HUES48 (cell line): ENCODE data around the gene WDR70.
"Not testable (repeated sequence)": the region's sequence is repeated elsewhere in the genome, so short reads cannot be mapped to it uniquely, and the experiment has no call there.

ENCODE experiments used
- H3K27ac ChIP-seq: one replicate; pipeline ENCODE4 v1.7.0; 2013; ENCODE audit warnings: low read depth, low read length, inconsistent platforms
- H3K27me3 ChIP-seq: 2 replicates; pipeline ENCODE4 v1.6.1; 2013; ENCODE audit warnings: mild to moderate bottlenecking, low read length; ENCODE audit not compliant: control insufficient read depth, insufficient read depth
- H3K36me3 ChIP-seq: 2 replicates; pipeline ENCODE4 v1.6.1; 2013; ENCODE audit warnings: low read length; ENCODE audit not compliant: control insufficient read depth, insufficient read depth
- H3K4me1 ChIP-seq: 2 replicates; pipeline ENCODE4 v1.6.1; 2013; ENCODE audit warnings: mild to moderate bottlenecking, low read length; ENCODE audit not compliant: control insufficient read depth, insufficient read depth
- H3K4me3 ChIP-seq: 2 replicates; pipeline ENCODE4 v1.5.1; 2013; ENCODE audit warnings: mild to moderate bottlenecking, low read depth, low read length
- H3K9ac ChIP-seq: 2 replicates; pipeline ENCODE4 v1.6.1; 2013; ENCODE audit warnings: mild to moderate bottlenecking, low read depth, low read length, moderate library complexity
- H3K9me3 ChIP-seq: 2 replicates; pipeline ENCODE4 v1.6.1; 2013; ENCODE audit warnings: low read length; ENCODE audit not compliant: control insufficient read depth, insufficient read depth

The WDR70 gene

DNA sequence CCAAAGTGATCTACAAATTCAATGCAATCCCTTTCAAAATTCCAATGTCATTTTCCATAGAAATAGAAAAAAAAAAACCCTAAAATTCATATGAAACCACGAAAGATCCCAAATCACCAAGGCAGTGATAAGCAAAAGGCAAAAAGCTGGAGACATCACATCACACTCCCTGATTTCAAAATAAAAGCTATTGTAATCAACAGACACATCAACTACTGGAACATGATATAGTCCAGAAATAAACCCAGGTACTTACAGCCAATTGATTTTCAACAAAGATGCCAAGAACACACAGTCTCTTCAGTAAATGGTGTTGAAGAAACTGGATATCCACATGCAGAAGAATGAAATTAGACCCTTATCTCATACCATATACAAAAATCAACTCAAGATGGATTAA lies 224.0 kb downstream of the WDR70 start:
- Histone ChIP-seq H3K4me3 (no peak overlapping the region), H3K4me1 (no peaks in the 10 kb centered on the region), H3K27ac (no peak overlapping the region)

DNA sequence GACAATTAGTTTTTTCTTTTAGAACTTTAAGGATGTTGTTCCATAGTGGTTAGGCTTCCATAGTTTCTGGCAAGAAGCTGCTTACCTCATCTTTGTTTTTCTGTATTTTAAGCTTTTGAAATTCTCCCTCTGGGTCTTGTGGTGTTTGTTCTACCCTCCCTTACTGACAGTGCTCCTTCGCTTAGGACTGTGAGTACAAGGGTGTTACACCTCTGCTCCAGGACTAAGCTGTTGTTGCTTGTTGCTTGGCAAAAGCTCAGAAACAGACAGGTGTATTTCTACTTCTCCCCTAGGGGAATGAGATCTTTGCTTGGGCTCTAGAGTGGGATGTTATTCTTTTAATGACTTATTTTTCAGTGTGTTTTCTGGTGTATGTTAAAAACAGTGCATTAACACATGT lies 225.2 kb downstream of the WDR70 start:
- no peaks in the 10 kb centered on the region for H3K27me3 ChIP-seq
- H3K4me1 ChIP-seq = no peaks in the 10 kb centered on the region
- no peak overlapping the region for H3K4me3 ChIP-seq
- no peaks in the 10 kb centered on the region for H3K36me3 ChIP-seq
- H3K9me3 ChIP-seq = no peaks in the 10 kb centered on the region
- no peak overlapping the region for H3K27ac ChIP-seq
- H3K9ac ChIP-seq = no peak overlapping the region

More for the DNA sequence above, 224.0 kb downstream of the WDR70 start:
- Histone ChIP-seq H3K27me3 (no peaks in the 10 kb centered on the region), H3K9ac (no peak overlapping the region), H3K9me3 (no peaks in the 10 kb centered on the region), H3K36me3 (no peaks in the 10 kb centered on the region)

DNA sequence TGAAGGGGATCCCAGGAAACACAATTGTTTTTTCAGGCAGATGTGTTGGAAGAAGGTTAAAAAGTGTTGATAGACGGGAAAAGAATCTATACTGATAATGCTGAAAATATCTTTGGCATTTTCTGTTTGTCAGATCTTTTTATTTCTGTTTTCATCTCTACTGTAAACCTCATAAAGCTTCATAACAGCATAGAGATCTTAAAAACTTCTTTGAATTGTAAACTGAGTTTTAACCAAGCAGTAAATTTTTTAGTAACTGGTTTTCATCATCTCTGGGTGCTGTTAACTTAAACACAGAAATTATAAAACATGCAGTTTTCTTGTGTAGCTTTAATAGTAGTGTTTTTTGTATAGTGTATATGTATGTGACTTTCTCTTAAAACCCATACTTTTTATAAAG lies 227.0 kb downstream of the WDR70 start:
- Histone ChIP-seq H3K27ac (no peak overlapping the region), H3K4me1 (no peaks in the 10 kb centered on the region), H3K9ac (no peak overlapping the region), H3K4me3 (no peak overlapping the region), H3K36me3 (no peaks in the 10 kb centered on the region), H3K27me3 (no peaks in the 10 kb centered on the region), H3K9me3 (no peaks in the 10 kb centered on the region)

DNA sequence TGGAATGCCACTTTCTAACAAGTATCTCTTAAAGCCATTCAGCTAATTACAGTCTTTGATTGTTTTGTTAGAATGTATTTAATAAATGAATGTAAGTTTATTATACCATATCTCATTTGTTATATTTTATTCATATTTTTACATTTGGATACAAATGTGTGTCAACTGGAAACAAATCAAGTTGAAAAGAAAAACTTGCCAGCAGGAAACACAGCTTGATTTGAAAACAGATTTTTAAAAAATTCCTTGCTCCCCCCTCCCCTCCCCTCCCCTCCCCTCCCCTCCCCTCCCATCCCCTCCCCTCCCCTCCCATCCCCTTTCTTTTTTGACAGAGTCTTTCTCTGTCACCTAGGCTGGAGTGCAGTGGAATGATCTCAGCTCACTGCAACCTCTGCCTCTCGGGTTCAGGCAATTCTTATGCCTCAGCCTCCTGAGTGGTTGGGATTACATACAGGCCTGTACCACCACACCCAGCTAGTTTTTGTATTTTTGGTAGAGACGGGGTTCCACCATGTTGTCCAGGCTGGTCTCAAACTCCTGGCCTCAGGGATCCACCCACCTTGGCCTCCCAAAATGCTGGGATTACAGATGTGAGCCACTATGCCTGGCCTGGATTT lies 227.6 kb downstream of the WDR70 start:
- H3K9ac ChIP-seq = no peak overlapping the region
- H3K27me3 ChIP-seq = no peaks in the 10 kb centered on the region
- H3K4me3 ChIP-seq = no peak overlapping the region
- H3K4me1 ChIP-seq = no peaks in the 10 kb centered on the region
- H3K27ac ChIP-seq = no peak overlapping the region
- H3K9me3 ChIP-seq = no peaks in the 10 kb centered on the region
- no peaks in the 10 kb centered on the region for H3K36me3 ChIP-seq

DNA sequence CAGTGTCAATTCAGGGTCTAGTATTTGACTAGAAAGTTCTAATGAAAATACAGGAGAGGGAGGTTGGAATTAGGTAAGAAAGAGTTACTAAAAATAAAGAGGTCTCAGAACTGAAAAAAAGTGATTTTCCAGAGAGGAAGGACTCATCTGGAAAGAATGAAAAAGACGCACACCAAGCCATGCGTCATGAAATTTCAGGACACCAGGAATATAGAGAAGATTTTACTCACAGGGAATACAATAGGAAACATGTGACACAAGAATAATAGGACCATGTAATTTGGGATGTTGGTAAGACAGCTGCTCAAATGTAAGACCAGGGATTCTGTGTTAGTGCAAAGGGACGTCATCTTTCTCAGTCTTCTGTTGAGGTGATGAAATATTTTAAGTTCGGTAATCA lies 236.1 kb downstream of the WDR70 start:
- Histone ChIP-seq H3K27ac (no peak overlapping the region), H3K27me3 (no peaks in the 10 kb centered on the region), H3K9me3 (no peaks in the 10 kb centered on the region), H3K4me1 (0 out of 2 replicates have a peak, but pooled peaks cover 2% of the 10 kb centered on the region), H3K4me3 (no peak overlapping the region), H3K36me3 (no peaks in the 10 kb centered on the region), H3K9ac (no peak overlapping the region)

DNA sequence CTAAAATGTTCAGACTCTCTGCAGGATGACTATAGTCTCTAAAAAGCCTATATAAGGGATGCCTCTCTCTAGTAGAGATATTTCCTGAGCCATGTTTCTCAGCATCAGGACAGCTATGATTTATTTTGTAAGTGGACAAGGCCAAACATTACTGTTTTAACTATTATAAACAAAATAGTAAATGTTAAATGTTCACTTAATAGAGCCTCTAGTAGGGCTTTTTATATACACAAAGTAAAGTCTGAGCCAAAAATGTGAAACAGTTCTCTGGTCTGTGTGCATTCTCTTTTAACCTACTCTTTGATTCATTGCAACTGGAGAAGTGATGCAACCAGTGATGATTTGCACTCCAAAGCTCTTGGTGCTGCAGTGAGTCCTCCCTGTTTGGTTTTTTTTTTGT lies 240.2 kb downstream of the WDR70 start:
- no peaks in the 10 kb centered on the region for H3K36me3 ChIP-seq
- H3K9me3 ChIP-seq = no peaks in the 10 kb centered on the region
- H3K9ac ChIP-seq = no peak overlapping the region
- 0 out of 2 replicates have a peak, but pooled peaks cover 2% of the 10 kb centered on the region for H3K4me1 ChIP-seq
- no peaks in the 10 kb centered on the region for H3K27me3 ChIP-seq
- H3K27ac ChIP-seq = no peak overlapping the region
- no peak overlapping the region for H3K4me3 ChIP-seq

DNA sequence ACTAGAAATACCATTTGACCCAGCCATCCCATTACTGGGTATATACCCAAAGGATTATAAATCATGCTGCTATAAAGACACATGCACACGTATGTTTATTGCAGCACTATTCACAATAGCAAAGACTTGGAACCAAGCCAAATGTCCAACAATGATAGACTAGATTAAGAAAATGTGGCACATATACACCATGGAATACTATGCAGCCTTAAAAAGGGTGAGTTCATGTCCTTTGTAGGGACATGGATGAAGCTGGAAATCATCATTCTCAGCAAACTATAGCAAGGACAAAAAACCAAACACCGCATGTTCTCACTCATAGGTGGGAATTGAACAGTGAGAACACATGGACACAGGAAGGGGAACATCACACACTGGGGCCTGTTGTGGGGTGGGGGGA lies 243.2 kb downstream of the WDR70 start:
- H3K9ac ChIP-seq, H3K4me3 ChIP-seq, H3K4me1 ChIP-seq, H3K27me3 ChIP-seq, H3K9me3 ChIP-seq, H3K27ac ChIP-seq, H3K36me3 ChIP-seq: not testable (repeated sequence)

DNA sequence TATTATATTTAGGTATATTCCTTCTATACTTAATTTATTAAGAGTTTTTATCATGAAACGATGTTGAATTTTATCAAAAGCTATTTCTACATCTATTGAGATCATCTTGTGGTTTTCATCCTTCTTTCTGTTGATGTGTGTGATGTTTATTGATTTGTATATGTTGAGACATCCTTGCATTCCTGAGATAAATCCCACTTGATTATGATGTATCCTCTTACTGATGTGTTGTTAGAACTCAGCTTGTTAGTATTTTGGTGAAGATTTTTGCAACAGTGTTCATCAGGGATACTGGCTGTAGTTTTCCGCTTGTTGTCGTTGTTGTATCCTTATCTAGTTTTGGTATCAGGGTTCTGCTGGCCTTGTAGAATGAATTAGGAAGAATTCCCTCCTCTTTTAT lies 247.1 kb downstream of the WDR70 start:
- Histone ChIP-seq H3K36me3 (no peaks in the 10 kb centered on the region), H3K4me1 (no peaks in the 10 kb centered on the region), H3K9ac (no peak overlapping the region), H3K27ac (no peak overlapping the region), H3K27me3 (no peaks in the 10 kb centered on the region), H3K4me3 (no peak overlapping the region), H3K9me3 (no peaks in the 10 kb centered on the region; the same call in 1 of the 2 replicates)

DNA sequence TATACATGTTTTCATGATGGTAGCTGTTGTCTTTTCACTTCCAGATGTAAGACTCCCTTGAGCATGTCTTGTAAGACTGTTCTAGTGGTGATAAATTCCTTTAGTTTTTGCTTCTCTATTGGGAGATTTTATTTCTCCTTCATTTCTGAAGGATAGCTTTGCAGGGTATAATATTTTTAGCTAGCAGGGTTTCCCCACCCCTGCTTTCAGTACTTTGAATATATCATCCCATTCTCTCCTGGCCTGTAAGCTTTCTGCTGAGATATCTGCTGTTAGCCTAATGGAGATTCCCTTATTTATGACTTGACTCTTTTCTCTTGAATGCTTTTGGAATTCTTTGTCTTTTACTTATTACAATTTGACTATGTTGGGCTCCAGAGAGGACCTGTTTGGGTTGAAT lies 249.8 kb downstream of the WDR70 start:
- Histone ChIP-seq H3K4me1 (no peaks in the 10 kb centered on the region), H3K36me3 (no peaks in the 10 kb centered on the region), H3K27ac (no peak overlapping the region), H3K9me3 (no peaks in the 10 kb centered on the region; the same call in 1 of the 2 replicates), H3K27me3 (no peaks in the 10 kb centered on the region), H3K4me3 (no peak overlapping the region), H3K9ac (no peak overlapping the region)

DNA sequence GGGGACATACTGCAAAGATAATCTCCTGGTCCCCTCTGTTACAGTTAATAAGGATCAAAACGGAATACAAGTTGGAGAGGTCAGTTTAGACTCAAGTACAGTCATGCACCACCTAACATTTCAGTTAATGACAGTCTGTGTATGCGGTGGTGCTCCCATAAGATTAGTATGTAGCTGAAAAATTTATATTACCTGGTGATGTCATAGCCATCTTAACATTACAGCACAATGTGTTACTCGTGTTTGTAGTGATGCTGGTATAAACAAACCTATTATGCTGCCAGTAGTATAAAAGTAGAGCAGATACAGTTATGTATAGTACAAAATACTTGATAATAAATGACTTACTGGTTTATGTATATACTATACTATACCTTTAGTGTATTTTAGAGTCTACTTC lies 252.8 kb downstream of the WDR70 start:
- Histone ChIP-seq H3K4me1 (no peaks in the 10 kb centered on the region), H3K9ac (no peak overlapping the region), H3K9me3 (no peaks in the 10 kb centered on the region; the same call in 1 of the 2 replicates), H3K27ac (no peak overlapping the region), H3K27me3 (no peaks in the 10 kb centered on the region), H3K4me3 (no peak overlapping the region), H3K36me3 (no peaks in the 10 kb centered on the region)

DNA sequence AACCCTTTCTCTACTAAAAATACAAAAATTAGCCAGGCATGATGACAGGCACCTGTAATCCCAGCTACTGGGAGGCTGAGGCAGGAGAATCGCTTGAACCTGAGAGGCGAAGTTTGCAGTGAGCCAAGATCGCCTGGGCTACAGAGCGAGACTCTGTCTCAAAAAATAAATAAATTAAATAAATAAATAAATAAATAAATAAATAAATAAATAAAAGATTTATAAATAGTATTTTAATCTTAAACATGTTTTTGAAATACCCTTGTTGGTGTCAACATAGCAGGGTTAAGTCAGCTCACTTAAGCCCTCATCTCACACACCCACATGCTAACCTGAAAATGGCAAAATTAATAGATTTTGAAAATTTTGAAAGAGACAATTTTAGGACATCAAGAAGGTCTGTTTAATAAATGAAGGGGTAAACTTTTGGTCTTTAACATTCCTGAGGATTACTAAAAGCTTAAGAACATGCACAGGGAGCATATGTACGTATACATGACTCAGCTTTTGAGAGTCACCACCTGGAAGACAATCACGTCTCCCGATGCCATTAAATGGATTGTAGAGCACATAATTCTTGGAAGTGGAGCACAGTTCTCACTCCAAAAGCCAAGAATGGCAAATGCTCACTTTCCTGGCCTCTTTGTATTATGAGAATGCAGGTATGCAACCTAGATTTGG lies 258.2 kb downstream of the WDR70 start:
- Histone ChIP-seq H3K4me3 (no peak overlapping the region), H3K36me3 (no peaks in the 10 kb centered on the region), H3K27ac (no peak overlapping the region), H3K27me3 (no peaks in the 10 kb centered on the region), H3K4me1 (no peaks in the 10 kb centered on the region), H3K9ac (no peak overlapping the region), H3K9me3 (no peaks in the 10 kb centered on the region)
